Kidney epithelial cell (primary cell): ENCODE measurements around the gene GC. TPM values are rescaled to one million over a fixed set of nuclear protein-coding genes. Genes with fewer than 3 reads are reported as not detected.
A peak's percentile ranks its signal among the peaks of the same experiment; 100 is the strongest.

Source experiments
- DNase-seq: peaks from one replicate; pipeline ENCODE4 v3.0.0-alpha.2; 2010; ENCODE audit warnings: low read depth
- H3K27me3 ChIP-seq: 2 replicates; pipeline ENCODE4 v1.6.0; 2011; ENCODE audit warnings: low read length; ENCODE audit not compliant: control insufficient read depth, insufficient read depth
- H3K36me3 ChIP-seq: 2 replicates; pipeline ENCODE4 v1.5.1; 2011; ENCODE audit warnings: low read length; ENCODE audit not compliant: control insufficient read depth, insufficient read depth
- H3K4me3 ChIP-seq: 2 replicates; pipeline ENCODE4 v1.5.1; 2011; ENCODE audit warnings: low read depth, mild to moderate bottlenecking, control low read depth, low read length
- total RNA-seq: library from RNA; depleted of rRNA; stranded (reverse); fragments of >200 nt; gene quantifications from 2 replicates; pipeline ENCODE4 v1.2.3, GENCODE V29; 2015
- TF ChIP-seq, protein P1 (sequence below): IDR thresholded peaks from 2 replicates; pipeline ENCODE4 v1.5.1; 2011; ENCODE audit warnings: mild to moderate bottlenecking, moderate library complexity, low read length, control low read depth, inconsistent platforms; ENCODE audit not compliant: insufficient read depth, poor library complexity, severe bottlenecking

The GC gene
- not detected in 2 replicates for total RNA-seq

GRCh38 chr4:71783972-71784371, at the start of gene GC:
TSS of gene GC (minus strand) at chr4:71784079. CDS start at chr4:71784018, 61 bp downstream.
- no peak within 1 kb of the TSS for H3K4me3 ChIP-seq
- H3K27me3 ChIP-seq, result no peaks in the 10 kb centered on the region
- no peaks in the 10 kb centered on the region for H3K36me3 ChIP-seq
- DNase-seq, result no peak
- TF ChIP-seq, protein P1, sequence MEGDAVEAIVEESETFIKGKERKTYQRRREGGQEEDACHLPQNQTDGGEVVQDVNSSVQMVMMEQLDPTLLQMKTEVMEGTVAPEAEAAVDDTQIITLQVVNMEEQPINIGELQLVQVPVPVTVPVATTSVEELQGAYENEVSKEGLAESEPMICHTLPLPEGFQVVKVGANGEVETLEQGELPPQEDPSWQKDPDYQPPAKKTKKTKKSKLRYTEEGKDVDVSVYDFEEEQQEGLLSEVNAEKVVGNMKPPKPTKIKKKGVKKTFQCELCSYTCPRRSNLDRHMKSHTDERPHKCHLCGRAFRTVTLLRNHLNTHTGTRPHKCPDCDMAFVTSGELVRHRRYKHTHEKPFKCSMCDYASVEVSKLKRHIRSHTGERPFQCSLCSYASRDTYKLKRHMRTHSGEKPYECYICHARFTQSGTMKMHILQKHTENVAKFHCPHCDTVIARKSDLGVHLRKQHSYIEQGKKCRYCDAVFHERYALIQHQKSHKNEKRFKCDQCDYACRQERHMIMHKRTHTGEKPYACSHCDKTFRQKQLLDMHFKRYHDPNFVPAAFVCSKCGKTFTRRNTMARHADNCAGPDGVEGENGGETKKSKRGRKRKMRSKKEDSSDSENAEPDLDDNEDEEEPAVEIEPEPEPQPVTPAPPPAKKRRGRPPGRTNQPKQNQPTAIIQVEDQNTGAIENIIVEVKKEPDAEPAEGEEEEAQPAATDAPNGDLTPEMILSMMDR, result peak; percentile 8

GRCh38 chr4:71833232-71833900, 49.5 kb upstream of the GC start:
- TF ChIP-seq, protein P1, result no peak

GRCh38 chr4:71832049-71832448, 48.2 kb upstream of the GC start:
- Histone ChIP-seq H3K27me3 (no peaks in the 10 kb centered on the region), H3K4me3 (no peak overlapping the region), H3K36me3 (no peaks in the 10 kb centered on the region)
- TF ChIP-seq, protein P1, result no peak
- no peak for DNase-seq

More at GRCh38 chr4:71833232-71833900, 49.5 kb upstream of the GC start:
- Histone ChIP-seq H3K27me3 (no peaks in the 10 kb centered on the region), H3K36me3 (no peaks in the 10 kb centered on the region), H3K4me3 (no peak overlapping the region)
- DNase-seq, result no peak

DNA sequence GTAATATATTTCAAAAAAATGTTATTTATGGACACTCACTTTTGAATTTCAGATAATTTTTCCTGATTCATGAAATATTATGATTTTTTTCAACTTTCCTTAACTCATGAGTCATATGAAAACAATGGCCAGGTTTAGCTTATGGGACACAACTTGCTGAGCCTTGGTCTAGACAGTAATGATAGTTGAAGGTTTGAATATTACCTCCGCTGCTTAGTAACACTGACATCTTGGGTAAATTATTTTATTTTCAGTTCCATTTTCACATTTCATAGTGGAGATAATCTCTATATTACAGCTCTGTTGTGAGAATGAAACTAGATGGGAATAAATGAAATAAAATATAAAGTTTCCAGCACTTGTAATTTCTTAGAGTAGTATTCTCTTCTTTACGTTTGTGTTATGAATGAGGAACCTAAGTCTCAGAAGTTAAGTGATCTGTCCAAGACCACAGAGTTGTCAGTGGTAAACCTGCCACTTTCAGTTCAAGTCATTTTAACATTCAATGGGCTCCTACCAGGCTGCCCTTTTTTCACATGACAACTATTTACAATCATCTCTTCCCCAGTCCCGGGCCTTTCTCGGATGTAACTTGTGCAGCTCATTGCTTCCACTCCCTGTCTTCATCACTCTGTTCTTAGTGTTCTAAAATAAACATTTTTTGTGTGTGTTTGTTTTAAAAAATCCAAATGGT, 46.8 kb upstream of the GC start:
- no peak for DNase-seq
- no peaks in the 10 kb centered on the region for H3K36me3 ChIP-seq
- TF ChIP-seq, protein P1, result no peak
- H3K4me3 ChIP-seq, result no peak overlapping the region
- no peaks in the 10 kb centered on the region for H3K27me3 ChIP-seq

DNA sequence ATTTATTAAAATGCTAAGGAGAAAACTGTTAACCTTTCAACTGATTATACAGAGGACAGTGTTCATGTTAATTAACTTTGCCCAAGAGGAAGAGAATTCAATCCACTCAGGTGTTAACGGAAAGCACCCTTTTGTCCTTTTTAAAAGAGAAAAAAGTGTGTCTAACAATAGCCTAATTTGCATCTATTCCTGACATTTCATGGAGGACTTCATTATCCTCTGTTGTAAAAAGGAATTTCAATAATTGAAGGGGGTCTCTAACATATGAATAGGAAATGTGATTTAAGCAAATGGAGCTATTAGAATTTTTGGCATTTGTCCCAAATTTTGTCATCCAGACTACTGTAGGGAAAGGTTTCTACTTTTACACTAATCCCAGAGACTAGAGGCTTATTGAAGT, 44.6 kb upstream of the GC start:
- H3K36me3 ChIP-seq, result no peaks in the 10 kb centered on the region
- no peak overlapping the region for H3K4me3 ChIP-seq
- no peaks in the 10 kb centered on the region for H3K27me3 ChIP-seq
- no peak for DNase-seq
- TF ChIP-seq, protein P1, result no peak

GRCh38 chr4:71827826-71828225, 43.9 kb upstream of the GC start:
- no peak overlapping the region for H3K4me3 ChIP-seq
- no peak for DNase-seq
- H3K36me3 ChIP-seq, result no peaks in the 10 kb centered on the region
- TF ChIP-seq, protein P1, result no peak
- H3K27me3 ChIP-seq, result no peaks in the 10 kb centered on the region
